ENCODE measurements around the gene ZBTB49. TPM values are rescaled to one million over a fixed set of nuclear protein-coding genes. Genes with fewer than 3 reads are reported as not detected.

ZBTB49 gene
- polyA plus RNA-seq, 1 donor from 2014 or later, result 16.5 TPM

DNA sequence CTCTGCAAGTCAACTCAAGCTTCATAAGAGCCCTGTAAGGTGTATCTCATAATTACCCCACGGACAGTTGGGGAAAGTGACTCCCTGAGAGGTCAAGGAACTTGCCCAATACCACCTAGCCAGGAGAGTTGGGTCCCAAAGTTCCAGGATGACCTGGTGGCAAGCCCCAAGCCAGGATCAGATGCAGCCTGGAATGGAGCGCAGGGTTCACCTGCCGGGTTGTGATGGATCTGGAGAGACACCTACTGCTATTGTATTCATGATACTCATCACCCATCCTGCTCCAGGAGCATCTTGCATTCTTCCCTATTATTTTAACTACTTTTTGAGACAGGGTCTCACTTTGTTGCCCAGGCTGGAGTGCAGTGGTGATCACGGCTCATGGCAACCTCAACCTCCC lies 36.1 kb downstream of the ZBTB49 start:
- H3K27ac ChIP-seq (ENCODE audit: low read length), result no peak overlapping the region
- TF ChIP-seq SMC3 (conservative IDR thresholded peaks at IDR 0.05; ENCODE audit: poor library complexity) (no peak), MXI1 (conservative IDR thresholded peaks at IDR 0.05; ENCODE audit: poor library complexity, severe bottlenecking) (no peak), EZH2 (IDR thresholded peaks at IDR 0.05; ENCODE audit: borderline replicate concordance, insufficient read depth, low read length, poor library complexity, severe bottlenecking) (no peak)
- TF ChIP-seq, protein P1, sequence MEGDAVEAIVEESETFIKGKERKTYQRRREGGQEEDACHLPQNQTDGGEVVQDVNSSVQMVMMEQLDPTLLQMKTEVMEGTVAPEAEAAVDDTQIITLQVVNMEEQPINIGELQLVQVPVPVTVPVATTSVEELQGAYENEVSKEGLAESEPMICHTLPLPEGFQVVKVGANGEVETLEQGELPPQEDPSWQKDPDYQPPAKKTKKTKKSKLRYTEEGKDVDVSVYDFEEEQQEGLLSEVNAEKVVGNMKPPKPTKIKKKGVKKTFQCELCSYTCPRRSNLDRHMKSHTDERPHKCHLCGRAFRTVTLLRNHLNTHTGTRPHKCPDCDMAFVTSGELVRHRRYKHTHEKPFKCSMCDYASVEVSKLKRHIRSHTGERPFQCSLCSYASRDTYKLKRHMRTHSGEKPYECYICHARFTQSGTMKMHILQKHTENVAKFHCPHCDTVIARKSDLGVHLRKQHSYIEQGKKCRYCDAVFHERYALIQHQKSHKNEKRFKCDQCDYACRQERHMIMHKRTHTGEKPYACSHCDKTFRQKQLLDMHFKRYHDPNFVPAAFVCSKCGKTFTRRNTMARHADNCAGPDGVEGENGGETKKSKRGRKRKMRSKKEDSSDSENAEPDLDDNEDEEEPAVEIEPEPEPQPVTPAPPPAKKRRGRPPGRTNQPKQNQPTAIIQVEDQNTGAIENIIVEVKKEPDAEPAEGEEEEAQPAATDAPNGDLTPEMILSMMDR (IDR thresholded peaks at IDR 0.05; ENCODE audit: poor library complexity, severe bottlenecking), result no peak
- no peak overlapping the region for H3K9ac ChIP-seq (ENCODE audit: low read length)

DNA sequence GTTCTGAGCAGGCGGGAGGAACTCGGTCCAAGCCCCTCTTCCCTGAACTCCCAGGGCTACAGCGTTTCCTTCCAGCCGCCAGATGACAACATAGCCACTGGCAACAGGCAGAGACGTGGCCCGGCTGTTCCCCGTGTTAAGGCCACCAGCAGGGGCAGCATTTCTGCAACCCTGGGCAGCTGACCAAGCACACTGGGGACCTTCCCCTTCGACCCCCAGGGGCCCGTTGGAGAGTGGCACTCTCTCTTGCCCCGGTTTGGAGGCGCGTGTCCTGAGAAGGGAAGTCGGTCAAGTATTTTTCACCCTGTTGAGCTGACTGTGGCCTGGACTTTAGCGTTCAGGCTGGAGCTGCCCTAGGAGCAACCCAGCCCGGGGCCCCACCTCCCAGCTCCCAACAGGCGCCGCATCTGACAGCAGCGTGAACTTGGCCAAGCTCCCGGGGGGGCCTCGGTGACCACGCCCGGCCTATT lies 37.6 kb downstream of the ZBTB49 start:
- TF ChIP-seq, protein P1 (IDR thresholded peaks at IDR 0.05; ENCODE audit: poor library complexity, severe bottlenecking), result no peak
- no peak for TF ChIP-seq MXI1 (conservative IDR thresholded peaks at IDR 0.05; ENCODE audit: poor library complexity, severe bottlenecking)
- TF ChIP-seq EZH2 (IDR thresholded peaks at IDR 0.05; ENCODE audit: borderline replicate concordance, insufficient read depth, low read length, poor library complexity, severe bottlenecking), result no peak
- no peak for TF ChIP-seq EP300 (conservative IDR thresholded peaks at IDR 0.05; ENCODE audit: poor library complexity, severe bottlenecking)
- no peak for TF ChIP-seq SMC3 (conservative IDR thresholded peaks at IDR 0.05; ENCODE audit: poor library complexity)
- no peak for TF ChIP-seq RAD21 (conservative IDR thresholded peaks at IDR 0.05)
- TF ChIP-seq TAF1 (IDR thresholded peaks at IDR 0.05; ENCODE audit: low read depth), result no peak
- TF ChIP-seq POLR2AphosphoS5 (IDR thresholded peaks at IDR 0.05), result no peak
- TF ChIP-seq, protein P2, sequence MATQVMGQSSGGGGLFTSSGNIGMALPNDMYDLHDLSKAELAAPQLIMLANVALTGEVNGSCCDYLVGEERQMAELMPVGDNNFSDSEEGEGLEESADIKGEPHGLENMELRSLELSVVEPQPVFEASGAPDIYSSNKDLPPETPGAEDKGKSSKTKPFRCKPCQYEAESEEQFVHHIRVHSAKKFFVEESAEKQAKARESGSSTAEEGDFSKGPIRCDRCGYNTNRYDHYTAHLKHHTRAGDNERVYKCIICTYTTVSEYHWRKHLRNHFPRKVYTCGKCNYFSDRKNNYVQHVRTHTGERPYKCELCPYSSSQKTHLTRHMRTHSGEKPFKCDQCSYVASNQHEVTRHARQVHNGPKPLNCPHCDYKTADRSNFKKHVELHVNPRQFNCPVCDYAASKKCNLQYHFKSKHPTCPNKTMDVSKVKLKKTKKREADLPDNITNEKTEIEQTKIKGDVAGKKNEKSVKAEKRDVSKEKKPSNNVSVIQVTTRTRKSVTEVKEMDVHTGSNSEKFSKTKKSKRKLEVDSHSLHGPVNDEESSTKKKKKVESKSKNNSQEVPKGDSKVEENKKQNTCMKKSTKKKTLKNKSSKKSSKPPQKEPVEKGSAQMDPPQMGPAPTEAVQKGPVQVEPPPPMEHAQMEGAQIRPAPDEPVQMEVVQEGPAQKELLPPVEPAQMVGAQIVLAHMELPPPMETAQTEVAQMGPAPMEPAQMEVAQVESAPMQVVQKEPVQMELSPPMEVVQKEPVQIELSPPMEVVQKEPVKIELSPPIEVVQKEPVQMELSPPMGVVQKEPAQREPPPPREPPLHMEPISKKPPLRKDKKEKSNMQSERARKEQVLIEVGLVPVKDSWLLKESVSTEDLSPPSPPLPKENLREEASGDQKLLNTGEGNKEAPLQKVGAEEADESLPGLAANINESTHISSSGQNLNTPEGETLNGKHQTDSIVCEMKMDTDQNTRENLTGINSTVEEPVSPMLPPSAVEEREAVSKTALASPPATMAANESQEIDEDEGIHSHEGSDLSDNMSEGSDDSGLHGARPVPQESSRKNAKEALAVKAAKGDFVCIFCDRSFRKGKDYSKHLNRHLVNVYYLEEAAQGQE (IDR thresholded peaks at IDR 0.05; ENCODE audit: borderline replicate concordance), result no peak
- Histone ChIP-seq H3K9me3 (ENCODE audit: low read length) (no peaks in the 10 kb centered on the region), H3K27me3 (ENCODE audit: insufficient read depth, low read depth, low read length) (no peaks in the 10 kb centered on the region), H2AFZ (ENCODE audit: low read depth, low read length) (no peak overlapping the region), H3K79me2 (replicated peaks; ENCODE audit: insufficient read depth, low read length) (no peaks in the 10 kb centered on the region), H3F3A (ENCODE audit: insufficient read depth, low read length, poor library complexity, severe bottlenecking) (no peaks in the 10 kb centered on the region), H4K20me1 (ENCODE audit: insufficient read depth) (no peaks in the 10 kb centered on the region), H3K9me2 (ENCODE audit: insufficient read depth, low read length) (no peaks in the 10 kb centered on the region), H3K4me2 (ENCODE audit: low read length) (no peak overlapping the region), H3K36me3 (ENCODE audit: insufficient read depth, low read length) (no peaks in the 10 kb centered on the region), H3K27ac (ENCODE audit: low read length) (no peak overlapping the region), H3K9ac (ENCODE audit: low read length) (no peak overlapping the region), H3K4me3 (ENCODE audit: low read length) (no peak overlapping the region)

More for the DNA sequence above, 36.1 kb downstream of the ZBTB49 start:
- Histone ChIP-seq H2AFZ (ENCODE audit: low read depth, low read length) (no peak overlapping the region), H3K9me2 (ENCODE audit: insufficient read depth, low read length) (no peaks in the 10 kb centered on the region), H3K27me3 (ENCODE audit: insufficient read depth, low read depth, low read length) (no peaks in the 10 kb centered on the region), H3K4me2 (ENCODE audit: low read length) (no peak overlapping the region), H3K36me3 (ENCODE audit: insufficient read depth, low read length) (no peaks in the 10 kb centered on the region), H3F3A (ENCODE audit: insufficient read depth, low read length, poor library complexity, severe bottlenecking) (no peaks in the 10 kb centered on the region), H4K20me1 (ENCODE audit: insufficient read depth) (no peaks in the 10 kb centered on the region), H3K9me3 (ENCODE audit: low read length) (no peaks in the 10 kb centered on the region), H3K79me2 (replicated peaks; ENCODE audit: insufficient read depth, low read length) (no peaks in the 10 kb centered on the region), H3K4me3 (ENCODE audit: low read length) (no peak overlapping the region)
